Ovary (tissue), 9 donors: ENCODE data around the gene STPG4. TPM values are rescaled to one million over a fixed set of nuclear protein-coding genes. Genes with fewer than 3 reads are reported as not detected.

Source experiments
- DNase-seq, 5 donors: peaks; one replicate each; pipeline ENCODE4 v3.0.0-alpha.2; 2019 to 2020
- H3K27ac ChIP-seq, 2 donors: fragments of 200-600 bp; one replicate each; pipeline versions ENCODE4 v1.5.1 to v1.8.0; 2019 to 2022
- H3K27me3 ChIP-seq: fragments of 200-600 bp; one replicate; pipeline ENCODE4 v1.8.0; 2022
- H3K36me3 ChIP-seq: fragments of 200-600 bp; sonication (generic); one replicate; pipeline ENCODE4 v1.5.1; 2019
- H3K4me1 ChIP-seq: one replicate; pipeline ENCODE4 v1.8.1; 2013; ENCODE audit warnings: mild to moderate bottlenecking, moderate library complexity; ENCODE audit not compliant: insufficient read depth
- H3K4me3 ChIP-seq: fragments of 200-600 bp; sonication (generic); one replicate; pipeline ENCODE4 v1.5.1; 2017
- H3K9me3 ChIP-seq, 2 donors: fragments of 200-600 bp in 1 of 2; sonication (generic) in 1 of 2; one replicate each; pipeline versions ENCODE4 v1.5.1 to v1.8.1; 2013 to 2019; ENCODE audit warnings: mild to moderate bottlenecking in 1 of 2, moderate library complexity in 1 of 2
- EP300 ChIP-seq: sonication (generic); formaldehyde crosslinking; IDR thresholded peaks from one replicate; pipeline ENCODE4 v1.6.1; 2017; ENCODE audit warnings: antibody characterized with exemption
- POLR2A ChIP-seq: fragments of 450-650 bp; IDR thresholded peaks from one replicate; pipeline ENCODE4 v1.6.1; 2017; ENCODE audit warnings: antibody characterized with exemption, mild to moderate bottlenecking, moderate library complexity
- WGBS, 3 donors: extraction: QIAGEN DNeasy Blood & Tissue Kit in 1 of 3; methylation state at CpG; one replicate each; pipeline versions ENCODE4 v1.1.5 to v1.1.7; 2013 to 2017; 5-methylcytosine and 5-hydroxymethylcytosine counted together
- intact Hi-C, 4 donors: fragments of 100-400 bp; cut with DNase I; formaldehyde crosslinking; loops; one replicate each; pipeline versions ENCODE4 v1.11.0 to v1.15.1; 2022 to 2023
- polyA plus RNA-seq, 2 donors: library from polyadenylated mRNA; stranded (reverse); fragments of 200-250 nt in 1 of 2; fragments of 350-450 nt in 1 of 2; fragmentation: Illumina TruSeq in 1 of 2; extraction: RNeasy Lipid Tissue Mini Kit (QIAGEN cat#74804) in 1 of 2; gene quantifications; one replicate each; pipeline ENCODE4 v1.2.3, GENCODE V29; 2013 to 2014
- total RNA-seq, 7 donors: library from RNA; depleted of rRNA in 2 of 7; stranded (reverse); fragments of >200 nt in 2 of 7; fragmentation: NEBNext Ultra II Directional in 3 of 7; extraction: Animal tissue kit (Norgen Biotek cat#: 25700) in 3 of 7; gene quantifications; one replicate each; pipeline versions ENCODE4 v1.1.0 to v1.2.4, GENCODE V29; 2016 to 2023
- TF ChIP-seq, protein P1 (sequence below), 3 donors: fragments of 450-650 bp in 2 of 3; fragments of 200-600 bp in 1 of 3; IDR thresholded peaks; one replicate each; pipeline versions ENCODE4 v1.5.1 to v1.8.0; 2016 to 2022; ENCODE audit warnings: antibody characterized with exemption in 3 of 3, mild to moderate bottlenecking in 1 of 3
- donor health status: DM: no; HTN: no; CAD: no; lungs with moderate emphysema.
- donor health status: DM: no; HTN: no; CAD: no.
- donor health status: Bipolar disorder and iron deficiency.
- donor health status: DM: yes; HTN: yes; CAD: no.
- donor health status: DM: no; HTN: no; CAD: no.
- donor health status: DM: yes; HTN: yes; CAD: no.

Gene STPG4
- total and polyA plus RNA-seq, 9 donors: 0.17 to 0.35 TPM; not detected in 7

DNA sequence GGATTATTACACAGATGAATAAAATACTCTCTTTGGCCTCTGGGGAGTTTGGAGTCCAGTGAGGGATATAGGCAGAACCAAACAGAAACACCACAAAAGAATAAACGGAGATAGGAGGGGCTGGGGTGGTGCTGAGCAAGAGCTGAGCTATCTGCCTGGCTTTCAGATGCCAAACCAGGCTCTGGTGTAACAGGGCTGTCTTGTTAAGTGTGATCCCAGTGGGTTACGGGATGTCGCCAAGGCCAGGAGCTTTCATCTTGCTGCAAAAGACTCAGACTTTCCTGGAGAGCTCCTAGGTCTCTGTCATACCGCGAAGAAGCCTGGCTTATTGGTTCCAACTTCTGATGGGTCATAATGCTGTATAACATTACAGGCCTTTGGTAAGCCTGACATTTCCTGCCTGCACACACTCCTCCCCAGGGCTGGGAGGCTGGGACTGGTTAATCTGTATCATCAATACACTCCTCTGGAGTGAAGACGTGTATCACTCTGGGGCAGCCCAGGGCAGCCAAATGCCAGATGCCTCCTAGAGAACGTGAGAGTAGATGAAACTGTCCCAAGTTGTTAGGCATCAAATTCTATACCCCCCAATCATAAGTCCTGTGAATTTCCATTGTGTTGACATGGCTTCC, 60.5 kb downstream of the STPG4 start:
- Histone ChIP-seq H3K4me3 (no peak overlapping the region), H3K36me3 (no peaks in the 10 kb centered on the region), H3K4me1 (peaks cover 2% of the 10 kb centered on the region), H3K27me3 (no peaks in the 10 kb centered on the region), H3K9me3 (no peaks in the 10 kb centered on the region), H3K27ac (no peak overlapping the region)
- DNase-seq: no peak
- 85 to 91% (median 86%) methylated on average over 7 of the region's 7 CpGs for WGBS, 3 donors
- TF ChIP-seq, protein P1, sequence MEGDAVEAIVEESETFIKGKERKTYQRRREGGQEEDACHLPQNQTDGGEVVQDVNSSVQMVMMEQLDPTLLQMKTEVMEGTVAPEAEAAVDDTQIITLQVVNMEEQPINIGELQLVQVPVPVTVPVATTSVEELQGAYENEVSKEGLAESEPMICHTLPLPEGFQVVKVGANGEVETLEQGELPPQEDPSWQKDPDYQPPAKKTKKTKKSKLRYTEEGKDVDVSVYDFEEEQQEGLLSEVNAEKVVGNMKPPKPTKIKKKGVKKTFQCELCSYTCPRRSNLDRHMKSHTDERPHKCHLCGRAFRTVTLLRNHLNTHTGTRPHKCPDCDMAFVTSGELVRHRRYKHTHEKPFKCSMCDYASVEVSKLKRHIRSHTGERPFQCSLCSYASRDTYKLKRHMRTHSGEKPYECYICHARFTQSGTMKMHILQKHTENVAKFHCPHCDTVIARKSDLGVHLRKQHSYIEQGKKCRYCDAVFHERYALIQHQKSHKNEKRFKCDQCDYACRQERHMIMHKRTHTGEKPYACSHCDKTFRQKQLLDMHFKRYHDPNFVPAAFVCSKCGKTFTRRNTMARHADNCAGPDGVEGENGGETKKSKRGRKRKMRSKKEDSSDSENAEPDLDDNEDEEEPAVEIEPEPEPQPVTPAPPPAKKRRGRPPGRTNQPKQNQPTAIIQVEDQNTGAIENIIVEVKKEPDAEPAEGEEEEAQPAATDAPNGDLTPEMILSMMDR (IDR thresholded peaks at IDR 0.05): no peak
- TF ChIP-seq EP300 (no peak), POLR2A (no peak)
- intact Hi-C loops: no loop called here

DNA sequence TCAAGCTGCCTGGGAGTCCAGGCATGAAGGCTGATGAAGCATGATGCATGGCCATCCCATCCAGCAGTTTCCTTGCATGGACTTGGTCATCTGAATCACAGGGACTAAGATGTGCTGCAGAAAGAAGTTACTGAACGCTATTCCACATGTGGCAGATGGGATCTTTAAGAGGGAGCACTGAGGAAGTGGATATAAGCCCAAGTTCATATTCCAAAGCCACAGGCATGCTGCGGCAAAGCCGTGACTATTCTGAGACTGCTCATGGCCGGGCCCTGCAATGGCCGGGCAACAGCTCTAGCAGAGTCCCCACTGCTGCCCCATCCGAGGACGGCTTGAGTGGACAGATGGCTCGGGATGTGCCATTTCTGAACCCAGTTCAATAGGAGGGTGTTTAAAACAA, 61.5 kb downstream of the STPG4 start:
- intact Hi-C loops: no loop called here
- 95 to 97% (median 96%) methylated on average over 8 of the region's 8 CpGs for WGBS, 3 donors

GRCh38 chr2:47092465-47092864, 62.6 kb downstream of the STPG4 start:
- no peak overlapping the region for H3K27ac ChIP-seq
- DNase-seq: no peak
- WGBS, 3 donors: 70 to 99% (median 91%) methylated on average over 5 of the region's 5 CpGs
- H3K4me3 ChIP-seq: no peak overlapping the region
- H3K36me3 ChIP-seq: no peaks in the 10 kb centered on the region
- intact Hi-C loops: no loop called here
- TF ChIP-seq, protein P1 (IDR thresholded peaks at IDR 0.05): no peak
- TF ChIP-seq POLR2A: no peak
- no peaks in the 10 kb centered on the region for H3K27me3 ChIP-seq
- peaks cover 10% of the 10 kb centered on the region for H3K4me1 ChIP-seq
- no peaks in the 10 kb centered on the region for H3K9me3 ChIP-seq

More for the DNA sequence above, 61.5 kb downstream of the STPG4 start:
- Histone ChIP-seq H3K9me3 (no peaks in the 10 kb centered on the region), H3K36me3 (no peaks in the 10 kb centered on the region), H3K27me3 (no peaks in the 10 kb centered on the region), H3K4me3 (no peak overlapping the region), H3K27ac (no peak overlapping the region), H3K4me1 (peaks cover 7% of the 10 kb centered on the region)
- TF ChIP-seq EP300 (no peak), POLR2A (no peak)
- TF ChIP-seq, protein P1 (IDR thresholded peaks at IDR 0.05): no peak
- no peak for DNase-seq

DNA sequence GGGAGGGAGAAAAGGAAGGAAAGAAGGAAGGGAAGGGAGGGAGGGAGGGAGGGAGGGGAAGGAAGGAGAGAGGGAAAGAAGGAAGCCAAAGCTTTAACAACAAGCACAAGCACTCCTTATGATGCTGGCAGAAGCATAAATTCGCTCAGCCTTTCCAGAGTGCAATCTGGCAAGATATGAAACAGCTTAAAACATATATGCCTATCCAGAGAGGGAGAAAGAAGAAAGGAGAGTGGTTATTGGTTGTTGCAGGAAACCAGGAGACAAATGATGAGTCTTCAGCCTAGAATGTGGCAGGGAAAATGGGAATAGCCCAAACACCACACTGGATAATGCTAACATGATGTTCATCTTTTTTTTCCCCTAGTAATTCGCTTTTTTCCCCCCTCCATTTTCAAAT, 64.0 kb downstream of the STPG4 start:
- no peak overlapping the region for H3K27ac ChIP-seq
- H3K36me3 ChIP-seq: no peaks in the 10 kb centered on the region
- H3K9me3 ChIP-seq: no peaks in the 10 kb centered on the region
- peaks cover 19% of the 10 kb centered on the region for H3K4me1 ChIP-seq
- 7 to 18% (median 17%) methylated on average over 2 of the region's 2 CpGs for WGBS, 3 donors
- intact Hi-C loops: no loop called here
- TF ChIP-seq, protein P1 (IDR thresholded peaks at IDR 0.05): no peak
- TF ChIP-seq POLR2A: no peak
- no peak for TF ChIP-seq EP300
- no peak for DNase-seq
- H3K27me3 ChIP-seq: no peaks in the 10 kb centered on the region
- H3K4me3 ChIP-seq: no peak overlapping the region
